Stimulated activated CD8-positive, alpha-beta memory T cell treated with anti-CD3 and anti-CD28 coated beads, Interleukin-15, amount 100 ng/mL, for 48 hours (primary cell): ENCODE results near the gene TMPRSS2.

Experiments used
- DNase-seq, 2 donors: peaks; one replicate each; pipeline ENCODE4 v3.0.0-alpha.2; 2020; ENCODE audit warnings: low read depth in 2 of 2

TMPRSS2 gene

DNA sequence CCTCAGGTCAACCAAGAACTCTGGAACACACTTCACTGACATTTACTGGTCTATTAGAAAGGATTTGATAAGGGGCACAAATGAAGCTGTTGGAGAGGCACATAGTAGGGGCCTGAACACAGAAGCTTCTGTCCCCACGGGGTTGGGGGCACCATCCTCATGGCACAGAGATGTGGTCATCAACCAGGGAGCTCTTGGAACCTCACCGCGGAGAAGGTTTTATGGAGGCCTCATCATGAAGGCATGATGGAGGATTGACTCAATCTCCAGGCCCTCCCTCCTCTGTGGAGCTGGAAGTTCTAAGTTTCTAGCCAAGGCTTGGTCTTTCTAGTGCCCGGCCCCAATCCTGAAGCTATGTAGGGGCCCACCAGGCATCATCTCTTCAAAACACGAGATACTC lies 58.3 kb downstream of the TMPRSS2 start:
- DNase-seq, result no peak

DNA sequence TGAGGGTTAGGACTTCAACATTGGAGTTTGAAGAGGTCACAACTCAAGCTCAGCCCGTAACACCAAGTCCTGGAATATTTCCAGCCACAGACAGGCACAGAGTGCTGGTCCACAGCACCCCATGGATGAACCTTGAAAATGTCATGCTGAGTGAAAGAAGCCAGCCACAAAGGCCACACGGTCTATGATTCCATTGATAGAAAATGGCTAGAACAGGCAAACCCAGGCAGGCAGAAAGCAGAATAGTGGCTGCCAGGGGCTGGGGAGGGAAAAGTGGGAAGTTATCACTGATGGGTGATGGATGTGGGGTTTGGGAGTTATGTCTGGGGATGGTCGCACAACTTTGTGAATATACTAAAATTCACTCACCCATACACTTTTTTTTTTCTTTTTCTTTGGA lies 60.6 kb downstream of the TMPRSS2 start:
- DNase-seq, result no peak

DNA sequence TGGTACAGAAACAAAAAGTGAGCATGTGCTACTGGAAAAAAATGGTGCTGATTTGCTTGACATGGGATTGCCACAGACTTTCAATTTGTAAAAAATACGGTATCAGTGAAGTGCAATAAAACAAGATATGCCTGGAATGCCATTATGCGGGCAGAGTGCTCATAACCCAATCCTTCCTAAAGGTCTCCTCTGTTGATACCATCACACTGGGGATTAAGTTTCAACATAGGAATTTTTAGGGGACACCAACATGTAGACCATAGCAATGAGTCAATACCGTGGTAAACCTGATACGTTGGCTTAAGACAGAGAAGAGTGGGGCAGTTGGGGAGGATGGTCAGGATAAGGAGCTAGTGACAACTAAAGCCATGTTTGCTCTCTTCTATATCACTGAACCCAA lies 61.4 kb downstream of the TMPRSS2 start:
- DNase-seq, result no peak

DNA sequence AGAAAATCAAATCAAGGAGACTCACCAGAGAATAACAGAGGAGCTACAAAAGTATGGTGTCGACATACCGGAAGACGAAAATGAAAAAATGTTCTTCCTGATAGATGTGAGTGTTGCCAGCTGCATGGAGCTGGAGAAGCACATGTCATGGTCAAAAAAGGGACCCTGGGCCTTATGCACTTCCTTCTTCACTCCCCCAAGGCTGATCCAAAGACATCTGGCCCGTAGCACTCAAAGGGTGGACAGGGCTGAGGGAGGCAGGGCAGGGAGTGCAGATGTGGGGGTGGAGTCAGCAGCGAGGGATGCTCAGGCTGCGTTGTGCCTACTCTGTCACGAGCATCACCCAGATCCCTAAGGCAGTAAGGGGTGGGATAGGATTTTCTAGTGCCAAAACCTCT lies 62.5 kb downstream of the TMPRSS2 start:
- no peak for DNase-seq

DNA sequence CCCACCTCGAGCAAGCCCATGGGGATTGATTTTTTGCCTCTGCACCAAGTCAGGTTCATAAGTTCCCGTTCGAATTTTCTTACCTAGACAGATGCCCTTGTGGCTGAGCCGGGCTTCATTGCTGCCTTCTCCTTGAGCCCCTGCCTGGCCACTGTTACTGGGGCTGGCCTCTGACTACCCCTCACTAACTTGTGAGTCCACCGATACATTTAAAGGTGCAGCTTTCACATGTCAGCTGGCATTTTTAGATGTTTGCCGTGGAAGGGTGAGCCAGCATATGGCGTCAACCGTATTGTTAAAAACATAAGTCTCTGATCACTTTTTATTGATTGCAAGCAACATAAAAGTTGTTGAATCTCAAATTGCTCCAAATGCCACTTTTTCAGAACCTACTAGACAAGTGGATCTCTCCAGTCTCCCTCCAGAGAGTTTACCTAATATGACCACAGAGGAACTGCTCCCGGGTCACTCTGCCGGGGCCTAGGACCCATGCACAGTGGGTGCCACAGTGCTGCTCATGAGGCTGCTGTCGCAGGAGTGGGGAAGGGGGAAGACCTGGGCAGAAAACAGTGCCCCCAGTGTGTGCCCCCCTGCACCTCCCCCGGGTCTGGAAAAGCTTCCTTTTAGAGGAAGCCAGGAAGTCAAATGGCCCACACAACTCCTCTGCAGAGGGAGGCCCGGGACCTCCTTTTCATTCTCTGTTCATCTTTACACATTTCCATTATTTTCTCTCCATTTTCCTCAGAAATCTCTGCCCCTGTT lies 63.1 kb downstream of the TMPRSS2 start:
- DNase-seq, result no peak

DNA sequence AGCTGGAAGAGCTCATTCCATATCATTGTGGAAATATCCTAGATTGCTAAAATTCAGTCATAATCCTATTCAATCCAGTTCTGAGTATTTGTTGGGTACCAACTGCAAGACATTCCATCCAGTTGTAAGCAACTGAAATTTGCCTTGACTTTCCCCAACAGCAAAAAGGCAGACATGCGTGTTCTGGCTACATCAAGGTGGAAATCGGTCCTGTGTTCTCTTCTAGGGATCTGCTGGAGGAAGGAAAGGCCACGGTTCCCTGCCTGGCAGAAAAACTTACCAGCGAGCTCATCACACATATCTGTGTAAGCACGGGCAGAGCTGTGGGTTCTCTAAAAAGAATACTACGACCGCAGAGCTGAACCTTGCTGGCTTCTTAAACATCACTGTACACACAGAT lies 64.4 kb downstream of the TMPRSS2 start:
- no peak for DNase-seq

DNA sequence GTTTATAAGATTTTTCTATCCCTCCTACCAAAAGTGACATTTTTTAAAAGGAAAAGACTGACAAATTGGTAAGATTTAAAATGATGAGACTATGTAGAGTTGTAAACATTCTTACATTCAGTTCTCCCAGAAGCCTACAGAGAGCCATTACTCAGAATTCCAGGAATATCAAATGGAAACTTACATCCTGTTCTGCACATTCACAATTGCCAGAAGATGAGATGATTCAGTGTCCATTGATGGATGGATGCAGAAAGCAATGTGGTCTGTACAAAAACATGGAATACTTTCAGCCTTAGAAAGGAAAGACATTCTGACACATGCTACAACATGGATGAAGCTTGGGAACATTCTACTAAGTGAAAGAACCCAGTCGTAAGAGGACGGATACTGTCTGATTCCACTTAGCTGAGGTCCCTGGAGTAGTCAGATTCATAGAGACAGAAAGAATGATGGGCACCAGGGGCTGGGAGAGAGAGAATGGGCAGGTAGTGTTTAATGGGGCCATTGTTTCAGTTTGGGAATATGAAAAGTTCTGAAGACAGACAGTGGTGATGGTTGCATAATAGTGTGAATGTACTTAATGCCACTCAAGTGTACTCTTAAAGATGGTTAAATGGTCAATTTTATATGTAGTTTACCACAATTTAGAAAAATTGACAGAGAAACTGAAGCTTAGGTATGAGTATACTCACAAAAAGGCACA lies 65.3 kb downstream of the TMPRSS2 start:
- DNase-seq, result no peak

DNA sequence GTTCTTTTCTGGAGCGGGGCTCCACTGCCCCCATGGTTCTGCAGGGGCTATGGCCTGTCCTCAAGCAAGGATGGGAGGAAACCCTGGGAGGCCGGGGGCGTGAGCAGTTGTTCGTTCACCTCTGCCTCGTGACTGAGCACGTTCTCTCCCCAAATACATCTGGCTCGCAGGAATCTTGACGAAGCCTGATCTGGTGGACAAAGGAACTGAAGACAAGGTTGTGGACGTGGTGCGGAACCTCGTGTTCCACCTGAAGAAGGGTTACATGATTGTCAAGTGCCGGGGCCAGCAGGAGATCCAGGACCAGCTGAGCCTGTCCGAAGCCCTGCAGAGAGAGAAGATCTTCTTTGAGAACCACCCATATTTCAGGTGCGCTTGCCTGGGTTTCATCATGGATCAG lies 66.4 kb downstream of the TMPRSS2 start:
- no peak for DNase-seq

DNA sequence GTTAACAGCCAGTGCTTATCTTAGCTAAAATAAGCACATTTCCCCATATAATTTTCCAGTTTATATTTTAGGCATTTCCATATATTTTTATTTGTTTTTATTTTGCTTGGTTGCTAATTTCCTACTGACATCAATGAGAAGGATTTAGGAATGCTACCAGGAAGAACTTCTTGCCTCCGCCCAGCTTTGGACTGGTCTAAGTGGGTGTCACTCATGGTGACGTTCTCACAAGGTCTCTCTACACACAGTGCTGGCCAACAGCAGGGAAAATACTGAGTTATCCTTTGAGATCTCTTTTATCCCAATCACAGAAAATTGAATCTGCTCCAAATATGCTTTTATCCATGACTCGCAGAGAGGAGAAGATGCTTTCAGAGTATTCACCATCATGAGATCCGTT lies 68.7 kb downstream of the TMPRSS2 start:
- DNase-seq, result no peak

DNA sequence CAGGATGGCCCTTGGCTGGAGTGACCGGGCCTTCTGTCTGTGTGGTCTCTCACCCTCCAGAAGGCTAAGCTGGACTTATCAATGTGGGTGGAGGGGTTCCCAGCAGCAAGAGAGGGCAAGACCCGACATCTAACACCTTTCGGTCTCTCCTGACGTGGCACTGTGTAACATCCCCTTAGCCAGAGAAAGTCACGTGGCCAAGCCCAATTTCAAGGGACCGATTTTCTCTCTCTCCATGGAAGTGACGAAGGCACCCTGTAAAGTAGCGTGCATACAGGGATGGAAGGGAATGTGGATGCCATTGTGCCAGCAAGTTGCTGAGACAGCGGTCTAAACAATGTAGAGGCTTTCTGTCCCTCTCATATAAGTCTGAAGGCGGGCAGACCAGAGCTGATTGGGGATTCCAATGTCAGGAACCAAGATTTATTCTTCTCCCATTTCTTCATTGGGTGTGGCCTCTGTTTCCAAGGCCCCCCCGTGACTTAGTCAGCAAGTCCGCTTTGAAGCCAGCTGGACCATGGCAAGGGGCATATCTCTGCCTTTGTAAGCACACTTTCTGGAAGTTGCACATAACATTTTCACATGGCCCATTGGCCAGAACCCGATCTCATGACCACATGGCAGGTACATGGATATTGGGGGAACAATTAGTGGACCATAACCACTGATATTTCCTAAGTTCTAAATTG lies 69.4 kb downstream of the TMPRSS2 start:
- no peak for DNase-seq

DNA sequence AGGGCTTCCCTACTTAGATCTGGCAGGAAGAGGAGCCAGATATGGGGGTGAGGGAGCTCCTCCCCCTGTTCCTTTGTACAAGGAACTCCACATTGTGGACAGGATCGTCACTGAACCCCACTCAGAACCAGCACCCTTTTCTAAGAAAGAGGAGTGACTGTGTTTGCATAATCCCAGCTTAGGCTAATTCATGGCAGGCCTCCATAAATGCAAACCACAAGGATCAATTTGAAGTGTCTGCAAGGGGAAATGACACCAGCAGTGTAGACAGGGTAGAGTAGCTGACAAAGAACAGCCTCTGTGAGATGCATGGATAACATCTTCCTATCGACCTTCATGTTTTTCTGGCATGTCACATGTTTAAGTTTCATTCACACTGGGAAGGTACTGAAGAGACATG lies 70.2 kb downstream of the TMPRSS2 start:
- no peak for DNase-seq

DNA sequence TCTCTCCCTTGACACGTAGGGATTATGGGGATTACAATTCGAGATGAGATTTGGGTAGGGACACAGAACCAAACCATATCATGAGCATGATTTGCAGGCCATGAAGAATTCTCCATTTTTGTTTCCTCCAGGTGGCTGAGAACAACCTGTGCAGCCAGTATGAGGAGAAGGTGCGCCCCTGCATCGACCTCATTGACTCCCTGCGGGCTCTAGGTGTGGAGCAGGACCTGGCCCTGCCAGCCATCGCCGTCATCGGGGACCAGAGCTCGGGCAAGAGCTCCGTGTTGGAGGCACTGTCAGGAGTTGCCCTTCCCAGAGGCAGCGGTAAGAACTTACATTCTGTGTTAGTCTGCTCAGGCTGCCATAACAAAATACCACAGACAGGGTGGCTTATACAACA lies 72.3 kb downstream of the TMPRSS2 start:
- no peak for DNase-seq

DNA sequence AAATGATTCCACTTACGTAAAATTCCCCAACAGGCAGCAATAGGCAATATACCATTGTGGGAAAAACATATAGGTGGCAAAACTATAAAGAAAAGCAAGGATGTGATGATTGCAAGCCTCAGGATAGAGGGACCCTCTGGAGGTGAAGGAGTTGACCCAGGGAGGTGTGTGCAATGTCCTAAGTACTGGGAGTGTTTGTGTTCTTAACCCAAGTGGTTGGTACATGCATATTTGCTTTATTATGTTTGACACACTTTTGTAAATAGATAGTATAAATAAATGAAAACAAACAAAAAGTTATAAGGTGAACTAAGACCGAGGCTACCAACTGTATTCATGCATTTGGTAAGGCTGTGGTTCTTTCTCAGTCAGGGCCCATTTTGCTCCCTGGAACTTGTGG lies 74.4 kb downstream of the TMPRSS2 start:
- DNase-seq, result no peak

DNA sequence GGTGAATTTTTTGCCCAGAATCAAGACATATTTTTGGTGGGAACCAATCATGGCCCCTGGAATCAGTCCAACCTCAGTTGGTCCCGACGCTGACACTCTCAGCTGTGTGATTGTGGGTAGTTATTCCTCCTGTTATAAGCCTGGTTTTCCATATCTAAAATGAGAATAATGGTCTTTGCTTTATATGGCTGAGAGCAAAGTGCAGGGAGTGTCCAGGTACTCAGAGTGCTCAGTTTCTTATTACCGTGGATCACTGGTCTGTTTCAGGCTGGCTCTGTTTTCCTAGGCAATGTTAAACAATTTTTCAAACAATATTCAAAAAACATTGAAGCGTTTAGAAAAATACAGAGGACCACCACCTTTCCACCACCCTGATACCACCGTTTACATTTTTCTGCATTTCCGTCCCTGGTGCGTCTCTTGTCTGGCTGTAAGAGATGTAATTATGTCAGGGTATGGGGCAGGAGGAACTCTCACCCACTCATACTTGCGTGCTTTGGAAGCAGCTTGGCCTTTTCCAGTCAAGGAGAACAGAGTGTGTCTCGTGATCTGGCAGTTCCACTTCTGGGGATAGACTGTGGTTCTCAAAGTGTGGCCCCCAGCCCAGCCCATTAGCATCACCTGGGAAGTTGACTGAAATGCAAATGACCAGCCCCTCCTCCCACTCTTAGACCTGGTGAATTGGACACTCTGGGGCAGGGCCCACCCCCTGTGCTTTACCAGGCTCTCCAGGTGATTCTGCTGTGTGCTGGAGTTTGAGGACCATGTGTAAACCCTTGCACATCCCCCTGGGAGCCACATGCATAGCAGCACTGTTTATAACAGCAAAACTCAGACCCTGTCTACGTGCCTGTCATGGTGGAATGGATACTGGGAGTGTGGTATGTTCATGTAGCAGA lies 75.1 kb downstream of the TMPRSS2 start:
- no peak for DNase-seq

DNA sequence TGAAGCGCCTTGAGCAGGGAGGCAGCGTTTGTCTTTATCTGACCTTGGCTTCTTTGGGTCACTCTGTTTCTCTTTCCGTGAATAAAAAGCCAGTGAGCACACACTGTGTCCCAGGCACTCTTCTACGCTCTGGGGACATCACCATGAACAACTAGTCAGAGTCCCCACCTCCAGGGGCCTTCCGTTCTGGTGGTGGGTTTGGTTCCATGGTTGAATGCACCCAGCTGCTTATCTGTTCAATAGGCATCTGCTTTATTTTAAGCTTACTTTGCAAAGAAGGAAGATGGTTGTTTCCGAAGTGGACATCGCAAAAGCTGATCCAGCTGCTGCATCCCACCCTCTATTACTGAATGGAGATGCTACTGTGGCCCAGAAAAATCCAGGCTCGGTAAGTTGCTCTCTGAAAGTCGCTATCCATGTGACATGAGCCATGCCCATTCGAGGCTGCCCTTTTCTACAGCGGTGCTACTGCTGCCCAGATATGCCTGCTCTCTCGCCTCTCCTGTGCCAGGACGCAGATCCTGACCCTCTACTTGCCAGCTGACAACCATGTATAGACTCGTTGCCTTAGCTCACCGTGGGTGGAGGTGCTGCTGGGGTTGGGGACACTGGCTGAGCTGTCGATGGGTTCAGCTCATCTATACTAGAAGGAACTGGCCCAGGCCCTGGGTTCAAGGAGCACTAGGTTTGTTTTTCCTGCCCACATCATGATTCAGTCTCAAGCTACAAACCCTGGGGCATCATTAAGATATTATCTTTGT lies 76.0 kb downstream of the TMPRSS2 start:
- DNase-seq, result no peak

DNA sequence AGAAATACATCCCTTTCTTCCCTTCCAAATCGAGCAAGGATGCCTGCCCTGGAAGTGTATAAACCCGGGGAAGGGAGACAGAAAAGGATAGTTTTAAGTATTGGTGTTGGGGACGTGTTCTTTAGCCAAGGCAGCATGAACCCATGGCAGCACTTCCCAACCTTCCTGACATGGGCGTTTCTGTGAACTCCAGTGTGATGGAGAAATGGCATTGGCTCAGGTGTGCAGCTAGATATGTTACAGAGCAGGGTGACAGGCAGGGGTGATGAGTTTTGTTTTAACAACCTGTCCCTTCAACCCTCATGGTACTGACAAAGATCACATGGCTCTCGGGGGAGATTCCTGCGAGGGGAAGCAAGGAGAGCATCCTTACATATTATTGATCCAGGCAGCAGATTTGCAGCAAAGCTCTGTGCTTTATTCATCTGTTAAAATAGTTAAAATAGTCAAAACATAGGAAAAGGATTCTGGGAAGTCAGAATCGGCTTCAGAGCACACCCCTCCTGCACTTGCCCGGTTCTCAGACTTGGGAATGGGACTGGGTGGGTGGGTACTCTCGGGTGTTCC lies 78.0 kb downstream of the TMPRSS2 start:
- DNase-seq, result no peak

DNA sequence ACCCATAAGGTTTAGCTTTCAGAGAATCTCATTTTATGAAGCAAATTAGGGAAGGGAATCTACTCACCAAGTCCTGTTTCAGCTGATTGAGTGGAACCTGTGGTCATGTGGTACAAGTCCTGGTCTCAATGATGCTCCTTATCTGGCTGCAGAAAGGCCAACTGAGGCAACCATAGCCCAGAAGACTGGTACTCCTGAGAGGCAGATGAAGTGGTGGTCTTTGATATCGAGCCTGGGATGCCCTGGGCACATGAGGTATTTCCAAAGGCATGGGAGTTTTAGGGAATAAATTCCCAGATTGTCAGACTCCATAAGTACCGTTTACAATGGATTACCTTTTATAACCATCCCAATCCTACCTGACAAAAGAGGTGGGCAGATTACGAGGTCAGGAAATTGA lies 78.7 kb downstream of the TMPRSS2 start:
- no peak for DNase-seq

DNA sequence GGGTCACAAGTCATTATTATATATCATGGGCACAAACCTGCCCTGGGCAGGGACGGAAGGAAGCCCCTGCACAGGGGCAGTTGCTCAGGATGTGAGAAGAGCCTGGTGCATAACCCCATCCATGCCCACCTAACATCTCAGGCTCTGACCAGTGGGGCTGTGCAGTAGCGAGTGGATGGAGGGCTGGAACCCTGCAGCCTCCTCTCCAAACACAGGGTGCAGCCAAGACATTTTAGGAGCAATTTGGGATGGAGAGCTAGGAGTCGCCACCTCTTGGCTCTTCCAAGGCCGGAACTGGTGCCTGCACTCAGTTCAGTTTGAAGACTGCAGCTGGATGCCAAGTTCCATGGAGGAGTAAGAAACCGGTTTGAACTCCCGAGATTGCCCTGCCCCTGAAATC lies 79.1 kb downstream of the TMPRSS2 start:
- DNase-seq, result no peak

DNA sequence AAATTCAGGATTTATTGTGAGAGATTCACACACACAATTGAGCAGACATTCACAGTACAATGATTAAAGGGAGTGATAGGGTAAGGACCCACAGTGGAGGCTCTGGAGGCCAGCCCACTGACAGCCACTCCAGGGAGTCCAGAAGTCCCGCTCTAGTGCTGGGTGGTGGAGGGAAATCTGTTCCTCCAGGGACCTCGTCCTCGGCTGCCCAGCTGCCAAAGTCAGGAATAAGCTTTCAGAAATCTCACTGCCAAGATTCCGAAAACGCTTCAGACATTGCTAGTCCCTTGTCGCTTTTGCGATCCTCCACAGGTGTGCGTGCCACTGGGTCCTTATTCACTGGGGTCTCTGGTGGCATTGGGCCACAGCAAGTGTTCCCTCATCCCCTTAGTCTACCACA lies 79.6 kb downstream of the TMPRSS2 start:
- DNase-seq, result no peak

DNA sequence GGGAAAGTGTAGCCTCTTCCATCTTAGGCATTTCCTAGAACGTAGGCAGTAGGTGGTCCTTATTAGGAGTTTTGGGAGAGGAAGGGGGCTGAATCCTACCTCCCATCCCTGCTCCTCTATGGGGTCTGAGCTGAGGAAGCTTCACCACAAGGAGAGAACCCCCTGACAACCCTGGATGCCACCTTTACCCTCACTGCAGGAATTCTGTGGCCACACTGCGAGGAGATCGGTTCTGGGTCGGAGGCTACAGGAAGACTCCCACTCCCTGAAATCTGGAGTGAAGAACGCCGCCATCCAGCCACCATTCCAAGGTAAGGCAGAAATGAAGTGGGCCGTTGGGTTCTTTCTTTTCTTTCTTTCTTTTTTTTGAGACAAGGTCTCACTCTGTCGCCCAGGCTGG lies 80.4 kb downstream of the TMPRSS2 start:
- no peak for DNase-seq
